Measurements from ENCODE around the gene ZNF593.

ZNF593 gene

DNA sequence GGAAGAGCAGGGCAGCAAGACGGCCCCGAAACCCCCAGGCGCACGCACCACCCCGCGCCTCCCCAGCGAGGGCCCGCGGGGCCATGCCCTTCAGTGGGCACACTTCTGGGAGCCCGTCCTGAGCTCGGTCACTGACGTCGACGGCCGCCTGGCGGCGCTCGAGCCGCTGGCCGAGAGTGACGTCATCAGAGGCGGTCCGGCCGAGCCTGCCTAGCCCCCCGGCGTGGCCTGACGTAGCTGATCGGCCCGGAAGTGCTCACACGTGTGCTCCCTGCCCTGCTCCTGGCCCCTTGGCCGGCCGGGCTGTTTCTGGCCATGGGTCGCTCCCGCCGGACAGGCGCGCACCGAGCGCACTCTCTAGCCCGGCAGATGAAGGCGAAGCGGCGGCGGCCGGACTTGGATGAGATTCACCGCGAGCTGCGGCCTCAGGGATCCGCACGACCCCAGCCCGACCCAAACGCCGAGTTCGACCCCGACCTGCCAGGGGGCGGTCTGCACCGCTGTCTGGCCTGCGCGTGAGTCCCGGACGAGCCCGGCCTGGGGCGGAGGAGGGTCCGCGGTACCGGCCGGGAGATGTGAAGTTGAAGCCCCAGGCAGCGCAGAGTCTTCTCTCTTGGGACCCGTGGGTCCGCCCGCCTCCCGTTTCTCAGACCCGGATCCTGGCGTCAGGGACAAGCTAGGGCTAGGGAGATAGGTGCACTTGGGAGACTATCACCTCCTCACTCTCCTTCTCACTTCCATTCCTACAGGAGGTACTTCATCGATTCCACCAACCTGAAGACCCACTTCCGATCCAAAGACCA lies at the start of gene ZNF593:
Gene ZNF593 (plus strand): TSS at position 240 of the 803 bp plus-strand sequence. CDS start 76 bp downstream, at position 316.
- TF ChIP-seq, protein P1, sequence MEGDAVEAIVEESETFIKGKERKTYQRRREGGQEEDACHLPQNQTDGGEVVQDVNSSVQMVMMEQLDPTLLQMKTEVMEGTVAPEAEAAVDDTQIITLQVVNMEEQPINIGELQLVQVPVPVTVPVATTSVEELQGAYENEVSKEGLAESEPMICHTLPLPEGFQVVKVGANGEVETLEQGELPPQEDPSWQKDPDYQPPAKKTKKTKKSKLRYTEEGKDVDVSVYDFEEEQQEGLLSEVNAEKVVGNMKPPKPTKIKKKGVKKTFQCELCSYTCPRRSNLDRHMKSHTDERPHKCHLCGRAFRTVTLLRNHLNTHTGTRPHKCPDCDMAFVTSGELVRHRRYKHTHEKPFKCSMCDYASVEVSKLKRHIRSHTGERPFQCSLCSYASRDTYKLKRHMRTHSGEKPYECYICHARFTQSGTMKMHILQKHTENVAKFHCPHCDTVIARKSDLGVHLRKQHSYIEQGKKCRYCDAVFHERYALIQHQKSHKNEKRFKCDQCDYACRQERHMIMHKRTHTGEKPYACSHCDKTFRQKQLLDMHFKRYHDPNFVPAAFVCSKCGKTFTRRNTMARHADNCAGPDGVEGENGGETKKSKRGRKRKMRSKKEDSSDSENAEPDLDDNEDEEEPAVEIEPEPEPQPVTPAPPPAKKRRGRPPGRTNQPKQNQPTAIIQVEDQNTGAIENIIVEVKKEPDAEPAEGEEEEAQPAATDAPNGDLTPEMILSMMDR (IDR thresholded peaks at IDR 0.05; ENCODE audit: low read depth, low read length, missing control alignments), result peak; percentile 99
- peak within 1 kb of the TSS; percentile 87 for H3K4me3 ChIP-seq (ENCODE audit: low read depth, low read length)
- DNase-seq (ENCODE audit: low read depth), result peak; percentile 71

GRCh38 chr1:26121854-26122773 lies 47.6 kb upstream of the ZNF593 start:
- TF ChIP-seq, protein P1 (IDR thresholded peaks at IDR 0.05; ENCODE audit: low read depth, low read length, missing control alignments), result no peak
- no peak overlapping the region for H3K4me3 ChIP-seq (ENCODE audit: low read depth, low read length)
- no peak for DNase-seq (ENCODE audit: low read depth)

DNA sequence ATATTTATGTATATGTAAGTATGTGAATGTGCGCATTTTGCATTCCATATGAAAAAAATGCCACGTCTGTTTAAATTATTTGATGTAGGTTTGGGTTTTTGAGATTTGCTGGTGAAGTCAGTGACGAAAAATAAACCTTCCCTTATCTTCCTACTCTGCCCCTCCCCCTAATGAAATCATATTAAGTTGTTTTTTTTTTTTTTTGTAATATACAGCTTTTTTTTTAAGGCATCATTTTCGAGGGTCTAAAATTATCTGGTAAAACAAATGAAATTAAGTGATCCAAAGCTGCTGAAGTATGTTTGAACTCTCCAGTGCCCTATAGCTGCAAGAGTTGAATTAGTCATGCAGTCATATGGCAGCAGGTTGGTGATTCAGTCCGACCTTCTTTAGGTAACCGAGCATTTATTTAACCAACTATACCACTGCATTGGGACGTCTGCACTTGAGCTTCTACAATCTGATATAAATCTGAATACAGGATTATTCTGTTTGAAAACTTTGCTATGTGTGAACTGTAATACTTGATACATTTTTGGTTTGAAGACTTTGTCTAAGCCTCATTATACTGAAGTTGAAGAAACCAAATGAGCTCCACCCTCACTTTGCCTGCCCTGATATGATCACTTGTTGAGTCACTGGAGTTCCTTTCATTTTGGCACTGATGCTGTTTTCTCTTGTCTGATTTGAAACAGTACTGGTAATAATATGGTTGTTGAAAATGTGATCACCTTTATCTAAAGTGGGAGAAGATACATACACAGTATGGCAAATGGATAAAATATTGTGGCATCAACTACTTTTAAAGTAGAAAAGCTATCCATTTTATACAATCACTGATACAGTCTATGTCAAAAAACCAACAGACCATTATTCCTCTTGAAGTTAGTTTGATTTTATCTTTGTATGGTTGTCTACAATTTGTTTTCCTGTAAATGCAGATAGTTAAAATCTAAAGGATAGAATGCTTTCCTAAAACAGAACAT lies 46.4 kb upstream of the ZNF593 start:
- H3K4me3 ChIP-seq (ENCODE audit: low read depth, low read length), result no peak overlapping the region
- TF ChIP-seq, protein P1 (IDR thresholded peaks at IDR 0.05; ENCODE audit: low read depth, low read length, missing control alignments), result no peak
- DNase-seq (ENCODE audit: low read depth), result no peak

- no peak for DNase-seq (ENCODE audit: low read depth)
- TF ChIP-seq, protein P1 (IDR thresholded peaks at IDR 0.05; ENCODE audit: low read depth, low read length, missing control alignments), result no peak
- no peak overlapping the region for H3K4me3 ChIP-seq (ENCODE audit: low read depth, low read length)
These were observed 45.0 kb upstream of the ZNF593 start for GRCh38 chr1:26124418-26125331.

- TF ChIP-seq, protein P1 (IDR thresholded peaks at IDR 0.05; ENCODE audit: low read depth, low read length, missing control alignments), result no peak
- no peak for DNase-seq (ENCODE audit: low read depth)
- H3K4me3 ChIP-seq (ENCODE audit: low read depth, low read length), result no peak overlapping the region
These were observed 44.3 kb upstream of the ZNF593 start for GRCh38 chr1:26125382-26125781.
